ENCODE results near the gene POFUT2.
A peak's percentile ranks its signal among the peaks of the same experiment; 100 is the strongest.

- TF ChIP-seq, protein P1, sequence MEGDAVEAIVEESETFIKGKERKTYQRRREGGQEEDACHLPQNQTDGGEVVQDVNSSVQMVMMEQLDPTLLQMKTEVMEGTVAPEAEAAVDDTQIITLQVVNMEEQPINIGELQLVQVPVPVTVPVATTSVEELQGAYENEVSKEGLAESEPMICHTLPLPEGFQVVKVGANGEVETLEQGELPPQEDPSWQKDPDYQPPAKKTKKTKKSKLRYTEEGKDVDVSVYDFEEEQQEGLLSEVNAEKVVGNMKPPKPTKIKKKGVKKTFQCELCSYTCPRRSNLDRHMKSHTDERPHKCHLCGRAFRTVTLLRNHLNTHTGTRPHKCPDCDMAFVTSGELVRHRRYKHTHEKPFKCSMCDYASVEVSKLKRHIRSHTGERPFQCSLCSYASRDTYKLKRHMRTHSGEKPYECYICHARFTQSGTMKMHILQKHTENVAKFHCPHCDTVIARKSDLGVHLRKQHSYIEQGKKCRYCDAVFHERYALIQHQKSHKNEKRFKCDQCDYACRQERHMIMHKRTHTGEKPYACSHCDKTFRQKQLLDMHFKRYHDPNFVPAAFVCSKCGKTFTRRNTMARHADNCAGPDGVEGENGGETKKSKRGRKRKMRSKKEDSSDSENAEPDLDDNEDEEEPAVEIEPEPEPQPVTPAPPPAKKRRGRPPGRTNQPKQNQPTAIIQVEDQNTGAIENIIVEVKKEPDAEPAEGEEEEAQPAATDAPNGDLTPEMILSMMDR (conservative IDR thresholded peaks at IDR 0.05; ENCODE audit: low read depth, low read length) = peak; percentile 70
- TF ChIP-seq EZH2 (IDR thresholded peaks at IDR 0.05; ENCODE audit: low read length, unreplicated experiment) = no peak
Observed at GRCh38 chr21:45270306-45270821, 17.3 kb downstream of the POFUT2 start.

Data from PC-3 (cell line).